HUES48 (cell line): Measurements from ENCODE around the gene DDRGK1.

Experiments
- H3K27ac ChIP-seq: one replicate; pipeline ENCODE4 v1.7.0; 2013; ENCODE audit warnings: low read depth, low read length, inconsistent platforms
- H3K27me3 ChIP-seq: 2 replicates; pipeline ENCODE4 v1.6.1; 2013; ENCODE audit warnings: mild to moderate bottlenecking, low read length; ENCODE audit not compliant: control insufficient read depth, insufficient read depth
- H3K36me3 ChIP-seq: 2 replicates; pipeline ENCODE4 v1.6.1; 2013; ENCODE audit warnings: low read length; ENCODE audit not compliant: control insufficient read depth, insufficient read depth
- H3K4me1 ChIP-seq: 2 replicates; pipeline ENCODE4 v1.6.1; 2013; ENCODE audit warnings: mild to moderate bottlenecking, low read length; ENCODE audit not compliant: control insufficient read depth, insufficient read depth
- H3K4me3 ChIP-seq: 2 replicates; pipeline ENCODE4 v1.5.1; 2013; ENCODE audit warnings: mild to moderate bottlenecking, low read depth, low read length
- H3K9ac ChIP-seq: 2 replicates; pipeline ENCODE4 v1.6.1; 2013; ENCODE audit warnings: mild to moderate bottlenecking, low read depth, low read length, moderate library complexity
- H3K9me3 ChIP-seq: 2 replicates; pipeline ENCODE4 v1.6.1; 2013; ENCODE audit warnings: low read length; ENCODE audit not compliant: control insufficient read depth, insufficient read depth

The DDRGK1 gene

GRCh38 chr20:3209257-3209945, 4.9 kb upstream of the DDRGK1 start, which contains the start of gene ITPA:
Gene ITPA, plus strand, starts transcription at chr20:3209498. Its CDS starts 54 bp downstream, at chr20:3209552.
- Histone ChIP-seq H3K4me1 (no peaks in the 10 kb centered on the region), H3K9me3 (no peaks in the 10 kb centered on the region), H3K27me3 (no peaks in the 10 kb centered on the region), H3K4me3 (peak within 1 kb of the TSS; percentile 76), H3K27ac (peak within 1 kb of the TSS; percentile 73), H3K9ac (peak within 1 kb of the TSS; percentile 64), H3K36me3 (peaks cover 17% of the 10 kb centered on the region)

DNA sequence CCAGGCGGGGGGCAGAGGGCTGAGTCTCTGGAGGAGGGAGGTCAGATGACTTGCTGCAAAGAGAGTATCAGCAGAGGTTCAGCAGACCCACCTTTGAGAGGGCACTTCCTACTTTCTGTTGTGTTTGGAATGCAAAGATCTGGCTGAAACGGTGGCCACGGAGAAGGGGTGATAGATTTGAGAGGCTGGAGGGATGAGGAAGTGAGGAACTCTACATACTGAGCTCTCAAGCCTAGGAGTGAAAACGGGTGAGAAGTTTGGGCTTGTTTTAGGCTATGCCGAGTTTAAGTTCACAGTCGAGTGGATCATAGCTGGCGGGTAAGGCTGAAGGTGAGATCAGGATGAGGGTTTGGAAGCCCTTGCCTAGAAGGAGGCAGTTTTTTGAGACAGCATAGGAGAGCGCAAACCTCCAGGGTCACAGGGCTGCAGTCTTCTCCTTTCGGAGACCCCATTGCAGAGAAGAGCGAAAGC, 4.3 kb upstream of the DDRGK1 start:
- H3K4me3 ChIP-seq: peak overlapping the region; percentile 76
- no peaks in the 10 kb centered on the region for H3K27me3 ChIP-seq
- H3K9me3 ChIP-seq: no peaks in the 10 kb centered on the region
- peak overlapping the region; percentile 73 for H3K27ac ChIP-seq
- peak overlapping the region; percentile 64 for H3K9ac ChIP-seq
- H3K4me1 ChIP-seq: no peaks in the 10 kb centered on the region
- peaks cover 12% of the 10 kb centered on the region for H3K36me3 ChIP-seq

DNA sequence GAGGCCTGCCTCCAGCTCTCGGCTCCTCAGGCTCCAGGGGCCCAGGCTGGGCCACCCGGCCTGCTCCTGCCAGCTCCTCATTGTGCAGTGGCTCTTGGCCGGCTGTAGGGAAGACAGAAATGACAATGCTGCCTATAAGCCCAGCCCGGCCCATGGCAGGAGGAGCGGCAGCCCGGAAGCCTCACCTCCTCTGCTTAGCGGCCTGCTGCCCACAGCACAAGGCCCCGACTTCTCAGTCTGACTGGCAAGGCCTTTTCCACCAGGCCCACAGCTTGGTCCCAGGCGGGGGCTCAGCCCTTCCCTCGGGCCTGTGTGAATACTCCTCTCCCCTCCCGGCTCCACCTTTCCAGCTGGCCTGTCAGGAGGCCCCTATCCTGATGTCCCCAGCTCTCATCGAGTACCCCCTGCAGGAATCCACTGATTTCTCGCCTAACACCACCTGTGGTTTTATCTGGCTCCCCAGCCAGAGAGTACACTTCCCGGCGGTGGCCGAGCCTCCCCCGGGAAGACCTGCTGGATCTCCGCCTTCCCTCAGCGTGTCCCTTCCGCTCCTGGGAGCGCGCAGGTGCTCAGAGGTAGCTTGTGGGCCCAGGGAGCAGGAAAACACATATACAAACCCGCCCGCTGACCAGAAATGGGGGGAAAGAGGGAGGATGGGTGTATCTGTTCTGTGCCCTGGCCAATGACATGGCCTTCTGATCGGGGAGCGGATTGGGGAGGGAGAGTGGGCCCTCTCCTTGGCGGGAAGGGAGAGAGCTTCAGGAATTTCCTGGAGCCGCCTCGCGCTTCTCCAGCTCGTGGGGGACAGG, 963 bp downstream of the DDRGK1 start:
- H3K9me3 ChIP-seq: no peaks in the 10 kb centered on the region
- no peaks in the 10 kb centered on the region for H3K27me3 ChIP-seq
- H3K4me1 ChIP-seq: peaks cover 6% of the 10 kb centered on the region
- H3K36me3 ChIP-seq: peaks cover 30% of the 10 kb centered on the region
- H3K4me3 ChIP-seq: peak overlapping the region; percentile 94
- H3K9ac ChIP-seq: peak overlapping the region; percentile 85
- H3K27ac ChIP-seq: peak overlapping the region; percentile 96

DNA sequence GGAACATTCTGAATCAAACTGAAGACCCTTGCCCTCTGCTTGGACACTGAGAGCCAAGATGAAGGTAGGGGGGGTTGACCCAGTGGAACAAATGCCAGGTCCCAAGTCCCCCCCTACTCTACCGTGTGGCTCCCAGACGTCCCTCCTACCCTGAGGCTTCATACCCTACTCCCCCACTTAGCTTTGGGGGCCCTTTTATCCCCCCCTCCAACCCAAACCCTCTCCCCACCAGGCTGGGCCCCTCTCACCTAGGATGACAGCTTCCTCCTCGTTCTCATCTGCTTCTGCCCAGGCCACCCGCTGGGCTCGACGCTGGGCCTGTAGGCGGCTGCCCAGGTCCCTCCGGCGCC, 1.5 kb downstream of the DDRGK1 start:
- no peak overlapping the region for H3K9ac ChIP-seq
- H3K4me1 ChIP-seq: peaks cover 6% of the 10 kb centered on the region
- H3K4me3 ChIP-seq: peak overlapping the region; percentile 94
- no peaks in the 10 kb centered on the region for H3K27me3 ChIP-seq
- no peaks in the 10 kb centered on the region for H3K9me3 ChIP-seq
- H3K36me3 ChIP-seq: peaks cover 31% of the 10 kb centered on the region
- H3K27ac ChIP-seq: no peak overlapping the region

DNA sequence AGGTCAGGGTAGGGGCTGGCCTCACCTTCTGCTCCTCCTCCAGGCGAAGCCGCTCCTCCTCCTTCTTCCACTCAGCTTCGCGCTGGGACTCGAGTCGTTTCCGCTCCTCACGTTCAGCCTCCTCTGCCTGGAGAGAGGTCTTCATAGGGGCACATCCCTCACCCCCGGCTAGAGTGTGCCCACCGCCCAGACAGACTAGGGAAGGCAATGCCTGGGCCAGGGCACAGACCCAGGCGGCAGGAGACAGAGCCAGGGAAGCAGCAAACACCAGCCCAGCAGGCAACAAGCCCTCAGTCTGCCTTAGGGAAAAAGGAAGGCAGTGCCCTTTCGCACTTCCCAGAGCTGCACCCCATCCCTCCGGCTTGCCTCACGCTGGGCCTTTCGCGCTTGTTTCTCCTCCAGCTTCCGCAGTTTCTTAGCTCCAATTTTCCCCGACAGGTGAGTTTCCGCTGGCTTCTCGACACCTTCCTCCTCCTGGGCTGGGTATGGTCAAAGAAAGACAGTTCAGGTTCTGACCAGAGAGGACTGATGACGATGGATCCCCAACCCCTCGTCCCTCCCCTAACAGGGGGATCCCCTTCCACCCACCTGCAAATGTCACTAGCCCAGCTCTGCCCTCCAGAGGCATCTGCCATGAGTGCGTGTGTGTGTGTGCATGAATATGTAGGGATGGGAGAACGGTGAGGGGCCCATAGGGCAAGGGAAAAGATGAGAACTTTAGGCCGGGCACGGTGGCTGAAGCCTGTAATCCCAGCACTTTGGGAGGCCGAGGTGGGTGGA, 4.3 kb downstream of the DDRGK1 start:
- Histone ChIP-seq H3K9ac (no peak overlapping the region), H3K4me3 (no peak overlapping the region), H3K9me3 (no peaks in the 10 kb centered on the region), H3K4me1 (peaks cover 6% of the 10 kb centered on the region), H3K36me3 (peaks cover 48% of the 10 kb centered on the region), H3K27me3 (no peaks in the 10 kb centered on the region), H3K27ac (no peak overlapping the region)

DNA sequence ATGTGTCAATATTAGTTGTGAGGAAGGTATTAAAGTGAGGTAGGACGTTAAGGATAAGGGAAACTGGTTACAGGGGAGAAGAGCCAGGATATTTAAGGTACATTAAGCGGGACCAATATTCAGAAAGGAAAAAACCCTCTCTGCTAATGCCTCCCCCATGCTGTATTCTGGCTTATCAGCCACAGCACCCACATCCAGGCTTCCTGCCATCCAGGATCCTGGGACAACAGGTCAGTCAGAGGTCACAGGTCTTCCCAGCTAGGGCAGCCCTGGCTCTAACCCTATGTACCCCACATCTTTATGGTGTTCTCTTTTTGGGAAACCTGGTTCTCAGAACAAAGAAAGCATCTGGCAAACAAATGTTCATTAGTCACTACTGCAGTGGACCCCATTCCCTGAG, 5.3 kb downstream of the DDRGK1 start:
- H3K9ac ChIP-seq: no peak overlapping the region
- H3K4me3 ChIP-seq: no peak overlapping the region
- H3K27me3 ChIP-seq: no peaks in the 10 kb centered on the region
- no peak overlapping the region for H3K27ac ChIP-seq
- H3K9me3 ChIP-seq: no peaks in the 10 kb centered on the region
- peaks cover 58% of the 10 kb centered on the region for H3K36me3 ChIP-seq
- peaks cover 6% of the 10 kb centered on the region for H3K4me1 ChIP-seq

- H3K27ac ChIP-seq: no peak overlapping the region
- no peaks in the 10 kb centered on the region for H3K9me3 ChIP-seq
- no peaks in the 10 kb centered on the region for H3K4me1 ChIP-seq
- H3K36me3 ChIP-seq: peaks cover 80% of the 10 kb centered on the region
- H3K9ac ChIP-seq: no peak overlapping the region
- H3K27me3 ChIP-seq: no peaks in the 10 kb centered on the region
- H3K4me3 ChIP-seq: no peak overlapping the region
These were observed 8.8 kb downstream of the DDRGK1 start for GRCh38 chr20:3195590-3196237.

DNA sequence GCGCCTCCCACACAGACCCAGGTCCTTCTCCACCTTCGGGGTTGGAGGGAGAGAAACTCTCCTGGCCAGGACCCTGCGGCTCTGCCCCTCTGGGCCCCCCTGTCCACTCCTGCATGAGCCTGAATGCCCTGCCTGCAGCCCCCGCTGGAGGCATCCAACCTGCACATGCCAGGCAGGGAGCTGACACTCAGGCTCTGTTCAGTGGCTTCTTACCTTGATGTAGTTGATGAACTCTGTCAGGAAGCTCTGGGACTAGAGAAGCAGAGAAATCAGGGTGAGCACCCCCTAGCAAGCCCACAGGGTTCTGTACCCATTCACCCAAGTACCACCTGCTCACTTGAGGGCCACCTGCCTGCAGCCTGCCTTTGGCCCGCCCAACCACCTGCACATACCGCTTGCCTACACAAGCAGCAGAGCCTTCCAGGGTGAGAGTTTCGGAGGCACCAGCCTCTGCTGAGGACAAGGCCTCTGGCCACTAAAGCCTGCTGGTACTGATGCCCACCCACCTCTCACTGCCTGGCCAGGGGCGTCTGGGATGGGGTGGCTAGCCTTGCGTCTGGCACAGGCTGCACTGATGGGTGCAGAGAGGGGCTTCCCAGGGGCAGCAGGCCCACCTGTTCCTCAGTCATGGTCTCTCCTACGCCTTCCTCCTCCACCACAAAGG, 9.7 kb downstream of the DDRGK1 start:
- H3K9ac ChIP-seq: no peak overlapping the region
- H3K36me3 ChIP-seq: peaks cover 80% of the 10 kb centered on the region
- H3K27me3 ChIP-seq: no peaks in the 10 kb centered on the region
- no peak overlapping the region for H3K27ac ChIP-seq
- no peaks in the 10 kb centered on the region for H3K4me1 ChIP-seq
- H3K9me3 ChIP-seq: no peaks in the 10 kb centered on the region
- no peak overlapping the region for H3K4me3 ChIP-seq

- 0 out of 2 replicates have a peak, but pooled peaks cover 3% of the 10 kb centered on the region for H3K4me1 ChIP-seq
- H3K4me3 ChIP-seq: no peak overlapping the region
- H3K9ac ChIP-seq: no peak overlapping the region
These were observed 10.5 kb downstream of the DDRGK1 start for GRCh38 chr20:3193806-3194616.

More at GRCh38 chr20:3193806-3194616, 10.5 kb downstream of the DDRGK1 start:
- H3K27me3 ChIP-seq: no peaks in the 10 kb centered on the region
- no peak overlapping the region for H3K27ac ChIP-seq
- H3K9me3 ChIP-seq: no peaks in the 10 kb centered on the region
- H3K36me3 ChIP-seq: peaks cover 80% of the 10 kb centered on the region
